PFSK-1 (cell line): Measurements from ENCODE around the gene CD8B.

Experiments used
- FOXP2 ChIP-seq: optimal IDR thresholded peaks from 2 replicates; pipeline ENCODE3; 2011; ENCODE audit warnings: borderline replicate concordance, control low read depth, inconsistent platforms; ENCODE audit not compliant: insufficient read depth; ENCODE audit errors: extremely low read length, extremely low read depth
- POLR2AphosphoS5 ChIP-seq: IDR thresholded peaks from 2 replicates; pipeline ENCODE4 v1.6.1; 2012; ENCODE audit warnings: low read depth, mild to moderate bottlenecking, control low read depth, low read length, moderate library complexity
- SIN3A ChIP-seq: IDR thresholded peaks from 2 replicates; pipeline ENCODE4 v1.6.1; 2012; ENCODE audit warnings: mild to moderate bottlenecking, low read length, moderate library complexity, borderline replicate concordance; ENCODE audit not compliant: insufficient read depth
- TAF1 ChIP-seq: IDR thresholded peaks from 2 replicates; pipeline ENCODE4 v1.6.1; 2012; ENCODE audit warnings: low read length, control low read depth, borderline replicate concordance; ENCODE audit not compliant: insufficient read depth
- TF ChIP-seq, protein P1 (sequence below), 2 experiments: IDR thresholded peaks; 2 replicates each; pipeline versions ENCODE4 v1.6.1 to v1.8.0; 2011 to 2012; ENCODE audit warnings: low read depth in 2 of 2, low read length in 2 of 2, control low read depth in 1 of 2, inconsistent platforms in 1 of 2, mild to moderate bottlenecking in 1 of 2, moderate library complexity in 1 of 2; ENCODE audit not compliant: insufficient read depth in 1 of 2

CD8B gene

DNA sequence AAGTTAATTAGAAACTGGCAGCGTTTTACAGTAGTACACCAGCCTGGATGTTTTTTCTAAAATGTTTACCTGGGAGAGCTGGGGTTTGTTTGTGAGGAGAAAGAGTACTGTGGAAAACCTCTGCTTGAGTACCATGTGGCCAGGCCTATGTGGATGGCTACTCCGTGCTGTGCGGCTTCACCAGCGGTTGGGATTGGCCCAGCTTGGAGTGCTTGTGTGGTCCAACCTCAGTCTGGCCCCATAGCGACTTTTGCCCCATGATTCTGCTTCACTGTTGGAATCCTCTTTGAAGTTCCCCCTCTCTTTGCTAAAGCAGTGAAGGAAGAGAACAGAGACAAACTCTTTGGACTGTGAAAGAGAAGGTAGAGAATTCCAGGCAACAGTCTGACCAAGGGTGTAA is 86.8 kb downstream of the CD8B start:
- TF ChIP-seq, protein P1, sequence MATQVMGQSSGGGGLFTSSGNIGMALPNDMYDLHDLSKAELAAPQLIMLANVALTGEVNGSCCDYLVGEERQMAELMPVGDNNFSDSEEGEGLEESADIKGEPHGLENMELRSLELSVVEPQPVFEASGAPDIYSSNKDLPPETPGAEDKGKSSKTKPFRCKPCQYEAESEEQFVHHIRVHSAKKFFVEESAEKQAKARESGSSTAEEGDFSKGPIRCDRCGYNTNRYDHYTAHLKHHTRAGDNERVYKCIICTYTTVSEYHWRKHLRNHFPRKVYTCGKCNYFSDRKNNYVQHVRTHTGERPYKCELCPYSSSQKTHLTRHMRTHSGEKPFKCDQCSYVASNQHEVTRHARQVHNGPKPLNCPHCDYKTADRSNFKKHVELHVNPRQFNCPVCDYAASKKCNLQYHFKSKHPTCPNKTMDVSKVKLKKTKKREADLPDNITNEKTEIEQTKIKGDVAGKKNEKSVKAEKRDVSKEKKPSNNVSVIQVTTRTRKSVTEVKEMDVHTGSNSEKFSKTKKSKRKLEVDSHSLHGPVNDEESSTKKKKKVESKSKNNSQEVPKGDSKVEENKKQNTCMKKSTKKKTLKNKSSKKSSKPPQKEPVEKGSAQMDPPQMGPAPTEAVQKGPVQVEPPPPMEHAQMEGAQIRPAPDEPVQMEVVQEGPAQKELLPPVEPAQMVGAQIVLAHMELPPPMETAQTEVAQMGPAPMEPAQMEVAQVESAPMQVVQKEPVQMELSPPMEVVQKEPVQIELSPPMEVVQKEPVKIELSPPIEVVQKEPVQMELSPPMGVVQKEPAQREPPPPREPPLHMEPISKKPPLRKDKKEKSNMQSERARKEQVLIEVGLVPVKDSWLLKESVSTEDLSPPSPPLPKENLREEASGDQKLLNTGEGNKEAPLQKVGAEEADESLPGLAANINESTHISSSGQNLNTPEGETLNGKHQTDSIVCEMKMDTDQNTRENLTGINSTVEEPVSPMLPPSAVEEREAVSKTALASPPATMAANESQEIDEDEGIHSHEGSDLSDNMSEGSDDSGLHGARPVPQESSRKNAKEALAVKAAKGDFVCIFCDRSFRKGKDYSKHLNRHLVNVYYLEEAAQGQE (IDR thresholded peaks at IDR 0.05; ENCODE audit: insufficient read depth in 1 of 2, low read depth in 2 of 2, low read length in 2 of 2) = no peak
- TF ChIP-seq SIN3A = no peak
- no peak for TF ChIP-seq TAF1
- TF ChIP-seq FOXP2 = no peak
- TF ChIP-seq POLR2AphosphoS5 = no peak

DNA sequence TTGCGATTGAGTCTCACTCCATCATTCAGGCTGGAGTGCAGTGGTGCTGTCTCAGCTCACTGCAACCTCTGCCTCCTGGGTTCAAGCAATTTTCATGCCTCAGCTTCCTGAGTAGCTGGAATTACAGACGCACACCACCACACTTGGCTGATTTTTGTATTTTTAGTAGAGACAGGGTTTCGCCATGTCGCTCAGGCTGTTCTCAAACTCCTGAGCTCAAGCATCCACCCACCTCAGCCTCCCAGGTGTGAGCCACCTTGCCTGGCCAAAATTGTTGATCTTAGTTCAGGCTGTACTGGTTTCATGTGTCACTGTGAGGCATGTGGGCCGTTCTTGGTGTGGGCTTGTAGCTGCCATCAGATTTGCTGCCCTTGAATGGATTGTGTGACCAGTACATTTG is 89.1 kb downstream of the CD8B start:
- TF ChIP-seq, protein P1 (IDR thresholded peaks at IDR 0.05; ENCODE audit: insufficient read depth in 1 of 2, low read depth in 2 of 2, low read length in 2 of 2) = no peak
- TF ChIP-seq POLR2AphosphoS5 (no peak), SIN3A (no peak), TAF1 (no peak), FOXP2 (no peak)

DNA sequence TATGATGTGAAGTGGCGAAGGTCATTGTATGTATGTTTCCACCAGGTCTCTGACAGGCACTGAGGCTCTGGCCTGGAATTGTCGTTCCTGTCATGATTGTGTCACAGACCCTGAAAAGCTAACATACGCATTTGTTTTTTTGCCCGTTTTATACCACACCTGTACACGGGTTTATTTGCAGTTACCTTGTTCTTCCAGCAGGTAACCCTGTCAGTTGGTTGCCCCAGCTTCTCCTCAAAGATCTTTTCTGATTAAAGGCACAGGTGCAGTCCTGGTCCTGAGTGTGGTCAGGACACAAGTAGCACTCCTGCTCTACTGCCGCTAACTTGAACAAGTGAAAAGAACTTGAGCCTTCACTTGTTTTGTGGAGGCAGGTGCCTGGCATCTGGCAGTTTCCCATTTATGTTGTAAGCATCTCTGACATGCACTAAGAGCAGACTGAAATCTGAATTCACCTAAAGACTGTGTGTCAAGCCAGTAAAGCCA is 90.8 kb downstream of the CD8B start:
- no peak for TF ChIP-seq POLR2AphosphoS5
- no peak for TF ChIP-seq SIN3A
- TF ChIP-seq FOXP2 = no peak
- TF ChIP-seq, protein P1 (IDR thresholded peaks at IDR 0.05; ENCODE audit: insufficient read depth in 1 of 2, low read depth in 2 of 2, low read length in 2 of 2) = no peak
- no peak for TF ChIP-seq TAF1

DNA sequence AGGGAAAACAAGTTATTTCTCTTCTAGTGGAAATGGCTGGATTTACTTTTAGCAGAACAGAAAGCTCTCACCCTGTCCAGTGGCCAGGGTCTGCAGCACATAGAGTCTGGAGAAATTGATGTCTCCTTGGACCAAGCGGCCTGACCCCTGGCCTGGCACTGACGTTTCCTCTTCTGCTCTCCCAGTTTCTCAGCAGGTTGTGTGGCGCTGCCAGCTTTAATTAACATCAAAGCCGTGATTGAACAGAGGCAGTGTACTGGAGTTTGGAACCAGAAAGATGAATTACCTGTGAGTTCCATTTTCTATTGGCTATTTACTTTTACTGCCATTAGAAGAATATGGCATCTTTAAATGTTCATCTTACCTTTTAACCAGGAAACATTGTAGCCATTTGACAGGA is 91.8 kb downstream of the CD8B start:
- TF ChIP-seq POLR2AphosphoS5 (no peak), TAF1 (no peak), FOXP2 (no peak), SIN3A (no peak)
- TF ChIP-seq, protein P1 (IDR thresholded peaks at IDR 0.05; ENCODE audit: insufficient read depth in 1 of 2, low read depth in 2 of 2, low read length in 2 of 2) = no peak
